GM21529 (cell line): Measurements from ENCODE around the gene ASAH2B.

Source experiments
- ATAC-seq: cut with Tn5 transposase; IDR thresholded peaks from one replicate; pipeline ENCODE4 v1.9.1; 2021; ENCODE audit not compliant: unreplicated experiment

Gene ASAH2B

DNA sequence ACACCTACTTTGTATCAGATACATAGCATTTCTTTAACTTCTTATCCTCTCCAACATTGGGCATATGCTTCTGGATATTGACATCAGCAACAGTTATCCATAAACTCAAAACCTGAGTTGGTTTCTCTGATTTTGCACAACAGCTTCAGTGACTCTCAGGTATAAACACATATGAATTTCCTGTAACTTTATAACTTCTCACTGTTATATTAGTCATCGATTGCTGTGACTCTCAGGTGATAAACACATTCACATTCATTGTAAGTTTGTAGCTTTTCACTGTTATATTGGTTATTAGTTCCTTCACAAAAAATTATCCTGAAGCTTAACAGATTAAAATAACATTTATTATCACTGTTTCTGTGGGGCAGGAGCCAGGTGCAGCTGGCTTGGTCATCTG lies 57.0 kb downstream of the ASAH2B start:
- ATAC-seq: no peak

DNA sequence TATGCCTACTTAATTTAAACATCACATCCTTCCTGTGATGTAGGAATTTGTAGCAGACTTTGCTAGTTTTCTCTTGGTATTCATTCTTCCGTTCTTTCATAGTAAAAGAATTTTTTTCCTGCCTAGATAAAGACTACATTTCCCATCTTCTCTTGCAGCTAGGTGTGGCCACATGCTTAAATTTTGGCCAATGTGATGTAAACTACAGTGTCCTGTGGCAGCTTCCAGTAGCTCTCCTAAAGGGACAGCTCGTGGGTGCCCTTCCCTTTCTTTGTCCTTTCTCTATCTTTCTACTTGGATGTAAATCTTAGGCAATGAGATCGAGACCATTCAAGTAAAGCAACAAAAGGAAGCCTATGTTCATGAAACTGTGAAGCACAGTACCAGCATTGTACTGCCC lies 58.6 kb downstream of the ASAH2B start:
- no peak for ATAC-seq

- ATAC-seq: no peak
Observed at GRCh38 chr10:50799595-50799994, 59.9 kb downstream of the ASAH2B start.

- ATAC-seq: no peak
Observed at GRCh38 chr10:50805981-50806622, 66.4 kb downstream of the ASAH2B start.

DNA sequence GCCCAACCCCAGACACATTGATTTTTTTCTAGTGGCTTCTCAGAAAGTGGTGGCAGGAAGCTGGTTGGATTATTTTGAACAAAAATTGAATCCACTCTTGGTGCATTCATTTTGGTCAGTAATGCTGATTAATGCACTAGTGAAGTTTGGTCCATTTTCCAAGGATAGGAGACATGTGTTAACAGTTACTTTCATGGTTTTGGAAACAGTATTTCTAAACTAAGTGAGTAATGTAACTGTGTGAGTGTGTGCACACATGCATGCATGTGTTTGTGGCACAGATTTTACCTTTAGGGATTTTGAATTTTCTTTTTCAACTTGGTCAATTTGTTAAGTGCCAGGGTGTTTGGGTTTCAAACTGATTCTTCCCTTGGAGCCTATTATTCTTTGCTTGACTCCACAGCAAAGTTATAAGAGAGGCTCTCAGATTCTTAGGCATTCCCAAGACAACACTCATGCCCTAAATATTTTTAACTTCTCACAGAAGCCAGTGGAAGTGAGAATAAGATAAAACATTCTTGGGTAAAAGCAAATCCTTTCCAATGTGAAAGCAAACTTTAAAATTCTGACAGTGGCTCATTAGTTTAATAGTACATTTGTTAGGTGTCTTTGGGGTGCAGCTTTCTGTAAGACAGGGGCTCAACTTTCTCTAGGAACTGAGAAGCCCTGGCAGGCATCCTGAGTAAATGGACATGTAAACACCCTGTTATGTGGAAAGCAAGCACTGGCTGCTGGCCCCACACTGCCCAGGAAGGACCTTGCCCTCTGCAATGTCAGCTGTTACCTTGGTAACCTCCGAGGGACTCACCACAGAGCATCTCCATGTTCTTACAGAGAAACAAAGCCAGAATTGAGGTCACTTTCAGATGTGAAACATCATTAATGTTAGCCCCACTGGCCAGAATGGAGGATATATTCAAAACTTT lies 68.4 kb downstream of the ASAH2B start:
- ATAC-seq: no peak
